ENCODE data around the gene CEP104. TPM values are rescaled to one million over a fixed set of nuclear protein-coding genes. Genes with fewer than 3 reads are reported as not detected.

CEP104 gene
- total RNA-seq, 1 experiment from 2014 or later = 74.1 TPM

GRCh38 chr1:3772027-3772714 lies 84.8 kb downstream of the CEP104 start:
- H3K4me3 Mint-ChIP-seq (ENCODE audit: unreplicated experiment) = peak overlapping the region; percentile 62

GRCh38 chr1:3771108-3772026 lies 85.6 kb downstream of the CEP104 start:
- no peaks in the 10 kb centered on the region for H3K4me1 Mint-ChIP-seq (ENCODE audit: insufficient read depth, unreplicated experiment)
- H3K27ac Mint-ChIP-seq (ENCODE audit: low read depth, unreplicated experiment) = no peak overlapping the region
- peaks cover 2% of the 10 kb centered on the region for H3K27me3 Mint-ChIP-seq (ENCODE audit: insufficient read depth, unreplicated experiment)
- DNase-seq (ENCODE audit: unreplicated experiment) = no peak
- H3K36me3 Mint-ChIP-seq (ENCODE audit: insufficient read depth, unreplicated experiment) = no peaks in the 10 kb centered on the region
- no peak for TF ChIP-seq CTCF (IDR thresholded peaks at IDR 0.05; ENCODE audit: unreplicated experiment)
- ChIA-PET CTCF (interaction anchor here (1.4 kb wide), 1 partner anchor 23 kb away, joined by 4 read pairs; no protein-coding TSS in a partner anchor), POLR2A (no interaction called here)
- intact Hi-C loops (cut with micrococcal nuclease) = no loop called here
- BruUV-seq (replicated peaks) = no TSS peak
- peak overlapping the region; percentile 62 for H3K4me3 Mint-ChIP-seq (ENCODE audit: unreplicated experiment)
- no peaks in the 10 kb centered on the region for H3K9me3 Mint-ChIP-seq (ENCODE audit: unreplicated experiment)

More at GRCh38 chr1:3772027-3772714, 84.8 kb downstream of the CEP104 start:
- no peaks in the 10 kb centered on the region for H3K27me3 Mint-ChIP-seq (ENCODE audit: insufficient read depth, unreplicated experiment)
- CTCF ChIA-PET = no interaction called here
- no peaks in the 10 kb centered on the region for H3K9me3 Mint-ChIP-seq (ENCODE audit: unreplicated experiment)
- no TSS peak for BruUV-seq (replicated peaks)
- H3K27ac Mint-ChIP-seq (ENCODE audit: low read depth, unreplicated experiment) = no peak overlapping the region
- intact Hi-C loops (cut with micrococcal nuclease) = no loop called here
- no peak for TF ChIP-seq CTCF (IDR thresholded peaks at IDR 0.05; ENCODE audit: unreplicated experiment)
- peak; percentile 81 for DNase-seq (ENCODE audit: unreplicated experiment)
- POLR2A ChIA-PET = no interaction called here
- H3K36me3 Mint-ChIP-seq (ENCODE audit: insufficient read depth, unreplicated experiment) = no peaks in the 10 kb centered on the region
- no peaks in the 10 kb centered on the region for H3K4me1 Mint-ChIP-seq (ENCODE audit: insufficient read depth, unreplicated experiment)

- BruUV-seq (replicated peaks) = no TSS peak
- POLR2A ChIA-PET = no interaction called here
- Mint-ChIP-seq H3K4me1 (ENCODE audit: insufficient read depth, unreplicated experiment) (no peaks in the 10 kb centered on the region), H3K4me3 (ENCODE audit: unreplicated experiment) (peak overlapping the region; percentile 14), H3K27ac (ENCODE audit: low read depth, unreplicated experiment) (no peak overlapping the region), H3K36me3 (ENCODE audit: insufficient read depth, unreplicated experiment) (no peaks in the 10 kb centered on the region), H3K9me3 (ENCODE audit: unreplicated experiment) (no peaks in the 10 kb centered on the region), H3K27me3 (ENCODE audit: insufficient read depth, unreplicated experiment) (peaks cover 10% of the 10 kb centered on the region)
- intact Hi-C loops (cut with micrococcal nuclease) = no loop called here
- CTCF ChIA-PET = interaction anchor here (0.5 to 1.4 kb wide), 2 partner anchors 24 to 120 kb away, joined by 3 to 4 read pairs; partner anchors contain the start of gene WRAP73
- no peak for TF ChIP-seq CTCF (IDR thresholded peaks at IDR 0.05; ENCODE audit: unreplicated experiment)
- no peak for DNase-seq (ENCODE audit: unreplicated experiment)
These were observed 86.8 kb downstream of the CEP104 start for GRCh38 chr1:3770047-3770765.

Data from MCF 10A (cell line).